MCF 10A (cell line): ENCODE data around the gene MCTP1. TPM values are rescaled to one million over a fixed set of nuclear protein-coding genes. Genes with fewer than 3 reads are reported as not detected.
A peak's percentile ranks its signal among the peaks of the same experiment; 100 is the strongest.

Source experiments
- BruUV-seq: library from RNA; stranded (reverse); fragments of 400-500 nt; replicated peaks from 2 replicates; lab custom pipeline; 2021; lab: Mats Ljungman, UMichigan
- CTCF ChIA-PET: fragments of 300-600 bp; sonication (Branson Sonifier 250); formaldehyde crosslinking; extraction: SDS; loops from one replicate; lab custom pipeline; 2021; ENCODE audit warnings: antibody characterized with exemption, inconsistent platforms; lab: Yijun Ruan, JAX
- POLR2A ChIA-PET: fragments of 300-600, 350-650 bp; sonication (Branson Sonifier 250); formaldehyde crosslinking; extraction: SDS; loops from one replicate; lab custom pipeline; 2020; ENCODE audit warnings: antibody characterized with exemption, inconsistent platforms; lab: Yijun Ruan, JAX
- DNase-seq: peaks from one replicate; pipeline ENCODE4 v3.0.0-alpha.2; 2018; ENCODE audit not compliant: unreplicated experiment
- H3K27ac Mint-ChIP-seq: one replicate; pipeline ENCODE4 v1.8.0; 2022; ENCODE audit warnings: mild to moderate bottlenecking, low read depth, mixed read lengths; ENCODE audit not compliant: unreplicated experiment
- H3K27me3 Mint-ChIP-seq: one replicate; pipeline ENCODE4 v1.8.0; 2022; ENCODE audit warnings: mixed read lengths; ENCODE audit not compliant: insufficient read depth, unreplicated experiment
- H3K36me3 Mint-ChIP-seq: one replicate; pipeline ENCODE4 v1.8.0; 2022; ENCODE audit warnings: mild to moderate bottlenecking, moderate library complexity, mixed read lengths; ENCODE audit not compliant: insufficient read depth, unreplicated experiment
- H3K4me1 Mint-ChIP-seq: one replicate; pipeline ENCODE4 v1.8.0; 2022; ENCODE audit warnings: mixed read lengths; ENCODE audit not compliant: insufficient read depth, unreplicated experiment
- H3K4me3 Mint-ChIP-seq: one replicate; pipeline ENCODE4 v1.8.0; 2022; ENCODE audit warnings: mild to moderate bottlenecking, moderate library complexity, mixed read lengths; ENCODE audit not compliant: unreplicated experiment
- H3K9me3 Mint-ChIP-seq: one replicate; pipeline ENCODE4 v1.8.0; 2022; ENCODE audit warnings: mixed read lengths; ENCODE audit not compliant: unreplicated experiment
- CTCF ChIP-seq: fragments of 200-600 bp; IDR thresholded peaks from one replicate; pipeline ENCODE4 v1.8.0; 2022; ENCODE audit warnings: antibody characterized with exemption, mild to moderate bottlenecking; ENCODE audit not compliant: unreplicated experiment
- intact Hi-C: fragments of 100-400 bp; cut with micrococcal nuclease; formaldehyde crosslinking; loops from 2 replicates; pipeline ENCODE4 v1.14.1; 2022
- total RNA-seq: library from RNA; stranded (reverse); gene quantifications from 2 replicates; pipeline ENCODE4 v1.2.3, GENCODE V29; 2022

Gene MCTP1
- total RNA-seq, 1 experiment from 2014 or later: 40.3 TPM

GRCh38 chr5:94692581-94692980, 592.3 kb downstream of the MCTP1 start:
- POLR2A ChIA-PET: interaction anchor here (0.6 to 1.9 kb wide), 6 partner anchors 9 to 330 kb away, joined by 3 to 8 read pairs (median 4); partner anchors contain the start of genes KIAA0825 and SLF1
- Mint-ChIP-seq H3K27ac (no peak overlapping the region), H3K27me3 (no peaks in the 10 kb centered on the region), H3K4me1 (peaks cover 16% of the 10 kb centered on the region), H3K36me3 (peaks cover 10% of the 10 kb centered on the region), H3K4me3 (no peak overlapping the region), H3K9me3 (no peaks in the 10 kb centered on the region)
- intact Hi-C loops: loop anchor here (2.0 kb wide), 2 partner anchors 74 to 216 kb away; partner anchors contain the start of genes KIAA0825 and SLF1
- no peak for DNase-seq
- CTCF ChIA-PET: interaction anchor here (0.6 to 1.4 kb wide), 4 partner anchors 45 to 292 kb away, joined by 3 to 6 read pairs (median 4); partner anchors contain the start of genes KIAA0825 and SLF1
- no TSS peak for BruUV-seq
- no peak for TF ChIP-seq CTCF

- Mint-ChIP-seq H3K27me3 (no peaks in the 10 kb centered on the region), H3K4me1 (peaks cover 16% of the 10 kb centered on the region), H3K9me3 (no peaks in the 10 kb centered on the region), H3K27ac (peak overlapping the region; percentile 67), H3K36me3 (peaks cover 12% of the 10 kb centered on the region), H3K4me3 (no peak overlapping the region)
- POLR2A ChIA-PET: interaction anchor here (1.9 kb wide), 2 partner anchors 17 to 73 kb away, joined by 6 to 8 read pairs; partner anchors contain the start of genes KIAA0825 and SLF1
- intact Hi-C loops: loop anchor here (2.0 kb wide), 2 partner anchors 73 to 217 kb away; partner anchors contain the start of genes KIAA0825 and SLF1
- CTCF ChIA-PET: interaction anchor here (1.2 kb wide), 1 partner anchor 99 kb away, joined by 3 read pairs; no protein-coding TSS in a partner anchor
- DNase-seq: peak; percentile 89
- no peak for TF ChIP-seq CTCF
- BruUV-seq: no TSS peak
Measured at GRCh38 chr5:94691949-94692348, 592.9 kb downstream of the MCTP1 start.

GRCh38 chr5:94691291-94691690, 593.6 kb downstream of the MCTP1 start:
- no peak for TF ChIP-seq CTCF
- no TSS peak for BruUV-seq
- no peak overlapping the region for H3K27ac Mint-ChIP-seq
- intact Hi-C loops: no loop called here
- POLR2A ChIA-PET: interaction anchor here (1.9 kb wide), 2 partner anchors 16 to 72 kb away, joined by 6 to 8 read pairs; partner anchors contain the start of genes KIAA0825 and SLF1
- no peak overlapping the region for H3K4me3 Mint-ChIP-seq
- H3K27me3 Mint-ChIP-seq: no peaks in the 10 kb centered on the region
- CTCF ChIA-PET: interaction anchor here (0.7 to 1.7 kb wide), 3 partner anchors 60 to 276 kb away, joined by 3 to 4 read pairs (median 3); no protein-coding TSS in a partner anchor
- DNase-seq: no peak
- H3K9me3 Mint-ChIP-seq: no peaks in the 10 kb centered on the region
- H3K36me3 Mint-ChIP-seq: peaks cover 12% of the 10 kb centered on the region
- H3K4me1 Mint-ChIP-seq: peaks cover 16% of the 10 kb centered on the region

- BruUV-seq: no TSS peak
Measured at GRCh38 chr5:94690778-94691177, 594.1 kb downstream of the MCTP1 start.

More at GRCh38 chr5:94690778-94691177, 594.1 kb downstream of the MCTP1 start:
- Mint-ChIP-seq H3K27me3 (no peaks in the 10 kb centered on the region), H3K9me3 (no peaks in the 10 kb centered on the region), H3K4me3 (no peak overlapping the region), H3K27ac (peak overlapping the region; percentile 80), H3K4me1 (peaks cover 16% of the 10 kb centered on the region), H3K36me3 (peaks cover 12% of the 10 kb centered on the region)
- POLR2A ChIA-PET: interaction anchor here (0.6 kb wide), 1 partner anchor 73 kb away, joined by 3 read pairs; the partner anchor contains the start of gene KIAA0825
- intact Hi-C loops: no loop called here
- CTCF ChIA-PET: interaction anchor here (0.7 to 1.7 kb wide), 4 partner anchors 47 to 276 kb away, joined by 3 to 4 read pairs (median 4); no protein-coding TSS in a partner anchor
- DNase-seq: no peak
- no peak for TF ChIP-seq CTCF
